ENCODE data around the gene AUNIP. TPM values are rescaled to one million over a fixed set of nuclear protein-coding genes. Genes with fewer than 3 reads are reported as not detected.

AUNIP gene
- total RNA-seq, 1 donor from 2014 or later, result 3.3 TPM

DNA sequence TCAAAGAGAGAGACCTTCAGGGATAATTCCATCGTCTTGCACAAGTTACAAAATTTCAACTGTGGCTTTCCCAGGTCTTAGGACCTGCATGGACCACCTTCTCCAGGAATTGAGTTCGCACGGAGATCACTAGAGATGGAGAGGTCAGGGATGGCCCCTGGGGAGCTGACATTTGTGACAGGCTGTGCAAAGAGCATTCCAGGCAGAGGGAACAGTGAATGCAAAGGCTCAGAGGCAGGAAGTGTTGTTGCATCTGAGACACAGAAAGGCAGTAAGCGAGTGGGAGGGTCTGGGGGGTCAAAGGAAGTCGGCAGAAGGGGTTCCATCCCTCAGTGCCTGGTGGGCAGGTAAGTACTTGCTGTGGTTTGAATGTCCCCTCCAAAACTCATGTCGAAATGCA, 68.8 kb downstream of the AUNIP start:
- ATAC-seq, result no peak

DNA sequence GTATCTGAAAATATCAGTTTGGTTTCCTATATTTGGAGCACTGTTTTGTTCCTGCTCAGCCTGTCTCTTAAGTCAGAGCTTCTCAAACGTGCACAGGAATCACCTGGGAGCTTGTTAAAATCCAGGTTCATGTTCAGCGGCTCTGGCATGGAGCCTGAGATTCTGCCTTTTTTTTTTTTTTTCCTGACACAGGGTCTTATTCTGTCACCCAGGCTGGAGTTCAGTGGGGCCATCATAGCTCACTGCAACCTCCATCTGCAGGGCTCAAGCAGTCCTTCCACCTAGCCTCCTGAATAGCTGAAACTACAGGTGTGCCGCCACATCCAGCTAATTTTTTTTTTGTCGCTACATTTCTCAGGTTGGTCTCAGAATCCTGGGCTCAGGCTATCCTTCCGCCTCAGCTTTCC, 71.5 kb downstream of the AUNIP start:
- ATAC-seq, result no peak

- ATAC-seq, result peak; percentile 39
Measured at GRCh38 chr1:25786887-25787759, 72.1 kb downstream of the AUNIP start.

- ATAC-seq, result no peak
Measured at GRCh38 chr1:25785333-25786067, 73.8 kb downstream of the AUNIP start.

GRCh38 chr1:25784575-25785051, 74.6 kb downstream of the AUNIP start:
- no peak for ATAC-seq

Other genes starting within 250 kb of the AUNIP start
- gene MAN1C1, start 242.7 kb downstream of the AUNIP start, total RNA-seq, result 2.6 TPM
- gene SELENON, start 59.3 kb downstream of the AUNIP start, total RNA-seq, result 35.2 TPM
- 20.6 TPM for gene MTFR1L, start 39.5 kb downstream of the AUNIP start, total RNA-seq
- 11.1 TPM for gene PAQR7, start 16.3 kb upstream of the AUNIP start, total RNA-seq
- 110 TPM for gene STMN1, start 47.0 kb upstream of the AUNIP start, total RNA-seq
- 9.0 TPM for gene PAFAH2, start 138.6 kb upstream of the AUNIP start, total RNA-seq
- not detected for gene EXTL1, start 162.3 kb upstream of the AUNIP start, total RNA-seq
- not detected for gene SLC30A2, start 186.7 kb upstream of the AUNIP start, total RNA-seq
- not detected for gene TRIM63, start 208.2 kb upstream of the AUNIP start, total RNA-seq

Data from esophagus mucosa (tissue), 1 donor.